Parathyroid adenoma (tissue), 2 donors: Measurements from ENCODE around the gene AGK.
"Not testable (repeated sequence)": the region's sequence is repeated elsewhere in the genome, so short reads cannot be mapped to it uniquely, and the experiment has no call there.

Source experiments
- H2AFZ ChIP-seq: fragments of 300-600 bp; sonication (generic); one replicate; pipeline ENCODE4 v1.7.0; 2017; ENCODE audit warnings: antibody characterized with exemption, mild to moderate bottlenecking
- H3K27ac ChIP-seq: fragments of 300-600 bp; sonication (generic); one replicate; pipeline ENCODE4 v1.7.0; 2017
- H3K27me3 ChIP-seq: fragments of 300-600 bp; sonication (generic); one replicate; pipeline ENCODE4 v1.7.0; 2017; ENCODE audit warnings: low read length; ENCODE audit not compliant: control insufficient read depth, insufficient read depth
- H3K36me3 ChIP-seq: fragments of 300-600 bp; sonication (generic); one replicate; pipeline ENCODE4 v1.7.0; 2017; ENCODE audit warnings: low read length; ENCODE audit not compliant: control insufficient read depth, insufficient read depth
- H3K4me1 ChIP-seq: fragments of 300-600 bp; sonication (generic); one replicate; pipeline ENCODE4 v1.7.0; 2017; ENCODE audit warnings: control low read depth
- H3K4me2 ChIP-seq: fragments of 300-600 bp; sonication (generic); one replicate; pipeline ENCODE4 v1.7.0; 2017; ENCODE audit warnings: low read length
- H3K4me3 ChIP-seq: fragments of 300-600 bp; sonication (generic); one replicate; pipeline ENCODE4 v1.7.0; 2017; ENCODE audit warnings: low read depth, low read length
- H3K79me2 ChIP-seq: fragments of 300-600 bp; sonication (generic); one replicate; pipeline ENCODE4 v1.7.0; 2017; ENCODE audit warnings: control low read depth
- H3K9ac ChIP-seq: fragments of 300-600 bp; sonication (generic); one replicate; pipeline ENCODE4 v1.7.0; 2017; ENCODE audit warnings: mild to moderate bottlenecking
- H3K9me3 ChIP-seq: fragments of 300-600 bp; sonication (generic); one replicate; pipeline ENCODE4 v1.7.0; 2017; ENCODE audit warnings: low read length; ENCODE audit not compliant: control insufficient read depth
- CTCF ChIP-seq: fragments of 300-600 bp; sonication (generic); IDR thresholded peaks from one replicate; pipeline ENCODE4 v1.7.0; 2017; ENCODE audit warnings: antibody characterized with exemption, mild to moderate bottlenecking
- donor health status: primary hyperparathyroidism.

Gene AGK

GRCh38 chr7:141636053-141636452 is 84.8 kb downstream of the AGK start:
- H3K9ac ChIP-seq, result no peak overlapping the region

GRCh38 chr7:141640239-141640840 is 89.1 kb downstream of the AGK start:
- H3K27ac ChIP-seq, result no peak overlapping the region
- no peaks in the 10 kb centered on the region for H3K36me3 ChIP-seq
- no peak overlapping the region for H2AFZ ChIP-seq
- H3K79me2 ChIP-seq, result no peaks in the 10 kb centered on the region
- no peak overlapping the region for H3K9ac ChIP-seq
- H3K4me2 ChIP-seq, result no peak overlapping the region
- TF ChIP-seq CTCF, result no peak
- H3K27me3 ChIP-seq, result no peaks in the 10 kb centered on the region
- no peaks in the 10 kb centered on the region for H3K4me1 ChIP-seq
- H3K4me3 ChIP-seq, result no peak overlapping the region
- H3K9me3 ChIP-seq, result no peaks in the 10 kb centered on the region

More at GRCh38 chr7:141636053-141636452, 84.8 kb downstream of the AGK start:
- Histone ChIP-seq H3K27ac (no peak overlapping the region), H3K79me2 (no peaks in the 10 kb centered on the region), H3K36me3 (no peaks in the 10 kb centered on the region), H3K4me3 (no peak overlapping the region), H3K9me3 (no peaks in the 10 kb centered on the region), H3K4me2 (no peak overlapping the region), H2AFZ (no peak overlapping the region), H3K27me3 (no peaks in the 10 kb centered on the region), H3K4me1 (no peaks in the 10 kb centered on the region)
- no peak for TF ChIP-seq CTCF

GRCh38 chr7:141641876-141642275 is 90.7 kb downstream of the AGK start:
- no peak for TF ChIP-seq CTCF
- H3K27me3 ChIP-seq, result no peaks in the 10 kb centered on the region
- H3K79me2 ChIP-seq, result no peaks in the 10 kb centered on the region
- no peak overlapping the region for H3K9ac ChIP-seq
- H2AFZ ChIP-seq, result no peak overlapping the region
- no peak overlapping the region for H3K27ac ChIP-seq
- no peaks in the 10 kb centered on the region for H3K36me3 ChIP-seq
- H3K4me3 ChIP-seq, result no peak overlapping the region
- no peak overlapping the region for H3K4me2 ChIP-seq
- no peaks in the 10 kb centered on the region for H3K4me1 ChIP-seq
- H3K9me3 ChIP-seq, result no peaks in the 10 kb centered on the region

- Histone ChIP-seq H3K27ac (no peak overlapping the region), H3K36me3 (no peaks in the 10 kb centered on the region), H3K9me3 (no peaks in the 10 kb centered on the region), H3K27me3 (no peaks in the 10 kb centered on the region), H3K79me2 (no peaks in the 10 kb centered on the region), H2AFZ (no peak overlapping the region), H3K4me2 (no peak overlapping the region), H3K4me1 (peaks cover 12% of the 10 kb centered on the region), H3K4me3 (no peak overlapping the region), H3K9ac (no peak overlapping the region)
- TF ChIP-seq CTCF, result no peak
These were observed 94.0 kb downstream of the AGK start for GRCh38 chr7:141645188-141645587.

- Histone ChIP-seq H2AFZ (no peak overlapping the region), H3K27me3 (no peaks in the 10 kb centered on the region), H3K79me2 (no peaks in the 10 kb centered on the region), H3K36me3 (no peaks in the 10 kb centered on the region), H3K9me3 (no peaks in the 10 kb centered on the region), H3K4me1 (peaks cover 13% of the 10 kb centered on the region), H3K4me2 (no peak overlapping the region), H3K9ac (no peak overlapping the region), H3K27ac (no peak overlapping the region), H3K4me3 (no peak overlapping the region)
- TF ChIP-seq CTCF, result no peak
These were observed 95.7 kb downstream of the AGK start for GRCh38 chr7:141646826-141647480.

GRCh38 chr7:141647701-141648100 is 96.5 kb downstream of the AGK start:
- not testable (repeated sequence) for H2AFZ ChIP-seq, H3K79me2 ChIP-seq, H3K4me2 ChIP-seq, H3K4me3 ChIP-seq, H3K36me3 ChIP-seq, H3K27me3 ChIP-seq, H3K27ac ChIP-seq, H3K9ac ChIP-seq, H3K9me3 ChIP-seq
- peaks cover 13% of the 10 kb centered on the region for H3K4me1 ChIP-seq
